ENCODE measurements around the gene ZNF695.

The ZNF695 gene

DNA sequence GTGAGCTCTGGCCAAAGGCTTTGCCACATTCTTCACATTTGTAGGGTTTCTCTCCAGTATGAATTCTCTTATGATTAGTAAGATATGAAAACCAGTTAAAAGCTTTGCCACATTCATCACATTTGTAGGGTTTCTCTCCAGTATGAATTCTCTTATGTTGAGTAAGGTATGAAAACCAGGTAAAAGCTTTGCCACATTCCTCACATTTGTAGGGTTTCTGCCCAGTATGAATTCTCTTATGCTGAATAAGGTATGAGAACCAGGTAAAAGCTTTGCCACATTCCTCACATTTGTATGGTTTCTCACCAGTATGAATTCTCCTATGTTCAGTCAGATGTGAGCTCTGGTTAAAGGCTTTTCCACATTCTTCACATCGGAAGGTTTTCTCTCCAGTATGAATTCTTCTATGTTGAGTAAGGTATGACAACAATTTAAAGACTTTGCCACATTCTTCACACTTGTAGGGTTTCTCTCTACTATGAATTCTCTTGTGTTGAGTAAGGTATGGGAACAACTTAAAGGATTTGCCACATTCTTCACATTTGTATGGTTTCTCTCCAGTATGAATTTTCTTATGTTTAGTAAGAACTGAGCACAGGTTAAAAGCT lies 20.7 kb downstream of the ZNF695 start:
- no peak for DNase-seq (ENCODE audit: extremely low read depth, low read depth)
- no peak overlapping the region for H3K4me3 ChIP-seq (replicated peaks; ENCODE audit: low read depth, low read length)
- TF ChIP-seq, protein P1, sequence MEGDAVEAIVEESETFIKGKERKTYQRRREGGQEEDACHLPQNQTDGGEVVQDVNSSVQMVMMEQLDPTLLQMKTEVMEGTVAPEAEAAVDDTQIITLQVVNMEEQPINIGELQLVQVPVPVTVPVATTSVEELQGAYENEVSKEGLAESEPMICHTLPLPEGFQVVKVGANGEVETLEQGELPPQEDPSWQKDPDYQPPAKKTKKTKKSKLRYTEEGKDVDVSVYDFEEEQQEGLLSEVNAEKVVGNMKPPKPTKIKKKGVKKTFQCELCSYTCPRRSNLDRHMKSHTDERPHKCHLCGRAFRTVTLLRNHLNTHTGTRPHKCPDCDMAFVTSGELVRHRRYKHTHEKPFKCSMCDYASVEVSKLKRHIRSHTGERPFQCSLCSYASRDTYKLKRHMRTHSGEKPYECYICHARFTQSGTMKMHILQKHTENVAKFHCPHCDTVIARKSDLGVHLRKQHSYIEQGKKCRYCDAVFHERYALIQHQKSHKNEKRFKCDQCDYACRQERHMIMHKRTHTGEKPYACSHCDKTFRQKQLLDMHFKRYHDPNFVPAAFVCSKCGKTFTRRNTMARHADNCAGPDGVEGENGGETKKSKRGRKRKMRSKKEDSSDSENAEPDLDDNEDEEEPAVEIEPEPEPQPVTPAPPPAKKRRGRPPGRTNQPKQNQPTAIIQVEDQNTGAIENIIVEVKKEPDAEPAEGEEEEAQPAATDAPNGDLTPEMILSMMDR (IDR thresholded peaks at IDR 0.05; ENCODE audit: low read depth, low read length, missing control alignments) = no peak

DNA sequence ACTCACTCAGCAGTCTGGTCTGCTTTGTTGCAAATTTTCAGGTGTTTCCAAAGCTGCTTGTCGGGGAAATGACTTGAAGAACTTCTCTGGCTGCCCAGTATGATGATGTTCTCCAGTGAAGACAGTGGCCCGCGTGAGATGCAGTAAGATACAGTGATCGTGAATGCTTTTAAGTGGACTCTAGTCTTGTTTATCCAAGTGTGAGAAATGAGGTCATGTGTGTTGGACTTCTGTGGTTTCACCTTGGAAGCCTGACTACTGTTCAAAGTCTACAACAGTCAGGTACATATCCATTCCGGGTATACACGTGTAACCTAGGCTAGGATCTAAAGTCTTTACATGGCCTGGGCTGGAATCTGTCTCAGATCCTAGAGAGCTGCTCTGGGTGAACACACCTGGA lies 29.1 kb downstream of the ZNF695 start:
- TF ChIP-seq, protein P1 (IDR thresholded peaks at IDR 0.05; ENCODE audit: low read depth, low read length, missing control alignments) = no peak
- DNase-seq (ENCODE audit: extremely low read depth, low read depth) = no peak
- H3K4me3 ChIP-seq (replicated peaks; ENCODE audit: low read depth, low read length) = no peak overlapping the region

DNA sequence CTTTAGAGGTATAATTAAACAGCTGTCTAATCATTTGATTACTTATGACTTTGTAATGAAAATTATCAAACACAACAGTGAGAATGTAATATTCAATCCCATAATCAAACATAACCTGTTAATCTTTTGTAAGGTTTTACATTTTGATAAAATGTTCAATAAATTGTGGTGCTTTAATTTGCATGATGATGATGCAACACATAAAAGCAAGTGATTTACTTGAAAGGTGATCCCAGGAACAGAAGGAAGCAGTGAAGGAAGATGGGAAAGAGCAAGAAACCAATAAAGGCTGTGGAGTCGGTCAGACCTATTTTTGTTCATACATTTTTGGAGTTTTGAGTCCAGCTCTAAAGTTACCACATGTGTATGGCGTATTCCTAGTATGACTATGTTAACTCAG lies 29.6 kb downstream of the ZNF695 start:
- H3K4me3 ChIP-seq (replicated peaks; ENCODE audit: low read depth, low read length) = no peak overlapping the region
- DNase-seq (ENCODE audit: extremely low read depth, low read depth) = no peak
- TF ChIP-seq, protein P1 (IDR thresholded peaks at IDR 0.05; ENCODE audit: low read depth, low read length, missing control alignments) = no peak

DNA sequence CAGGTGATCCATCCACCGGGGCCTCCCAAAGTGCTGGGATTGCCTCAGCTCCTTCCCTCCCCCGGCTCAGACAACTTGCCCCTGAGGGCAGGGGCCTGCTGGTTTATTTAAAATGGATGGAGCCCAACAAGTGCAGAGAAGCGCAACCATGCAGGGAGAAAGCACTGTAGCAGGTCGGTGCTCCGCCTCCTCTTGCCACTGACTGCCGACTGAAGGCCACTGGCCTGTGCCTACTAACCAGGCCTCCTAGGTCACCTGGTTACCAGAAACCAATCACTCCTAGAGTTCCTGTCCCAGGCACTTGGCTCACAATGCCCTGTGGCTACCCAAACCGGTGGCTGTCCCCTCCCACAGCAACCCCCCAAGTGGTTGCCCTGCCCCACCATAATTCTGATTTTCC lies 35.9 kb downstream of the ZNF695 start:
- TF ChIP-seq, protein P1 (IDR thresholded peaks at IDR 0.05; ENCODE audit: low read depth, low read length, missing control alignments) = no peak
- no peak for DNase-seq (ENCODE audit: extremely low read depth, low read depth)
- H3K4me3 ChIP-seq (replicated peaks; ENCODE audit: low read depth, low read length) = no peak overlapping the region

DNA sequence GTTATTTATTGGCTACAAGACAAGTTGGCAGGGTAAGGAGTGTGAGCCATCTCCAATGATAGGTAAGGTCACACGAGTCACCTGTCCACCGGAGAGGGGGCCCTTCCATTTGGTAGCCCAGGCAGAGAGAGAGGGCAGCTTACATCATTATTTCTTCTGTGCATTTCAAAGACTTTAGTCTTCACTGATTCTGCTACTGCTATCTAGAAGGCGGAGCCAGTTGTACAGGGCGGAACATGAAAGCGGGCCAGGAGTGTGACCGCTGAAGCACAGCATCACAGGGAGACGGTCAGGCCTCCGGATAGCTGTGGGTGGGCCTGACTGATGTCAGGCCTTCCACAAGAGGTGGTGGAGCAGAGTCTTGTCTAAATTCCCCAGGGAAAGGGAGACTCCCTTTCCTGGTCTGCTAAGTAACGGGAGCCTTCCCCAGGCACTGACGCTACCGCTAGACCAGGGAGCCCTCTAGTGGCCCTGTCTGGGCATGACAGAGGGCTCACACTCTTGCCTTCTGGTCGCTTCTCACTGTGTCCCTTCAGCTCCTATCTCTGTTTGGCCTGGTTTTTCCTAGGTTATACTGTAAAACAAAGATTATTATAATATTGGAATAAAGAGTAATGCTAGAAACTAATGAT lies 36.7 kb downstream of the ZNF695 start:
- H3K4me3 ChIP-seq (replicated peaks; ENCODE audit: low read depth, low read length) = no peak overlapping the region
- no peak for DNase-seq (ENCODE audit: extremely low read depth, low read depth)
- TF ChIP-seq, protein P1 (IDR thresholded peaks at IDR 0.05; ENCODE audit: low read depth, low read length, missing control alignments) = peak; percentile 65

DNA sequence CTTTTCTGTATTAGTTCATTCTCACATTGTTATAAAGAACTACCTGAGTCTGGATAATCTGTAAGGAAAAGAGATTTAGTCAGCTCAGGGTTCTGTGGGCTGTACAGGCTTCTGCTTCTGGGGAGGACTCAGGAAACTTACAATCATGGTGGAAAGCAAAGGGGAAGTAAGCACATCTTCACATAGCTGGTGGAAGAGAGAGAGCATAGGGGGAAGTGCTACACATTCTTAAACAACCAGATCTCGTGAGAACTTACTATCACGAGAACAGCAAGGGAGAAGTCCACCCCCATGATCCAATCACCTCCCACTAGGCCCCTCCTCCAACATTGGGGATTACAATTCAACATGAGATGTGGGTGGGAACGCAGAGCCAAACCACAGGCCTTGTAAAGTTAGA lies 38.2 kb downstream of the ZNF695 start:
- H3K4me3 ChIP-seq (replicated peaks; ENCODE audit: low read depth, low read length) = no peak overlapping the region
- no peak for DNase-seq (ENCODE audit: extremely low read depth, low read depth)
- TF ChIP-seq, protein P1 (IDR thresholded peaks at IDR 0.05; ENCODE audit: low read depth, low read length, missing control alignments) = no peak
